SHP77 (cell line): ENCODE results near the gene LPIN1.
"Not testable (repeated sequence)": the region's sequence is repeated elsewhere in the genome, so short reads cannot be mapped to it uniquely, and the experiment has no call there.

Source experiments
- DNase-seq, 2 experiments: peaks; one replicate each; lab custom pipeline; 2025; lab: John Stamatoyannopoulos, UW

The LPIN1 gene

GRCh38 chr2:11835403-11835802 lies 89.0 kb downstream of the LPIN1 start:
- peak; percentile 15 to 16 for DNase-seq

- DNase-seq, result no peak
Measured at GRCh38 chr2:11836647-11837219, 90.3 kb downstream of the LPIN1 start.

GRCh38 chr2:11837875-11838734 lies 91.7 kb downstream of the LPIN1 start:
- DNase-seq, result no peak

GRCh38 chr2:11839916-11840315 lies 93.5 kb downstream of the LPIN1 start:
- DNase-seq, result no peak

- peak; percentile 15 to 38 for DNase-seq
Measured at GRCh38 chr2:11842336-11842735, 95.9 kb downstream of the LPIN1 start.

GRCh38 chr2:11844798-11845197 lies 98.4 kb downstream of the LPIN1 start:
- DNase-seq, result not testable (repeated sequence)

- DNase-seq, result not testable (repeated sequence)
Measured at GRCh38 chr2:11847935-11848334, 101.5 kb downstream of the LPIN1 start.

- DNase-seq, result no peak
Measured at GRCh38 chr2:11850082-11850481, 103.7 kb downstream of the LPIN1 start.

- no peak for DNase-seq
Measured at GRCh38 chr2:11852526-11853196, 106.2 kb downstream of the LPIN1 start.

- no peak for DNase-seq
Measured at GRCh38 chr2:11853197-11853588, 106.8 kb downstream of the LPIN1 start.

GRCh38 chr2:11855064-11855760 lies 108.8 kb downstream of the LPIN1 start:
- peak; percentile 31 to 38 for DNase-seq

- DNase-seq, result no peak
Measured at GRCh38 chr2:11856095-11856494, 109.7 kb downstream of the LPIN1 start.

- no peak for DNase-seq
Measured at GRCh38 chr2:11858883-11859282, 112.5 kb downstream of the LPIN1 start.

- not testable (repeated sequence) for DNase-seq
Measured at GRCh38 chr2:11859975-11860374, 113.5 kb downstream of the LPIN1 start.

- DNase-seq, result no peak
Measured at GRCh38 chr2:11861044-11861443, 114.6 kb downstream of the LPIN1 start.

- DNase-seq, result no peak
Measured at GRCh38 chr2:11862049-11862448, 115.6 kb downstream of the LPIN1 start.

- DNase-seq, result no peak
Measured at GRCh38 chr2:11863103-11863502, 116.7 kb downstream of the LPIN1 start.

GRCh38 chr2:11863513-11864328 lies 117.3 kb downstream of the LPIN1 start:
- DNase-seq, result peak; percentile 55 to 71

- DNase-seq, result no peak
Measured at GRCh38 chr2:11864724-11865123, 118.3 kb downstream of the LPIN1 start.

- no peak for DNase-seq
Measured at GRCh38 chr2:11865378-11865777, 118.9 kb downstream of the LPIN1 start.

GRCh38 chr2:11865805-11866204 lies 119.4 kb downstream of the LPIN1 start:
- peak in 1 of 2 experiments; percentile 30 for DNase-seq
